Activated B cell treated with CpG ODN at 0.5 μM for 24 hours (primary cell): Measurements from ENCODE around the gene RGP1. TPM values are rescaled to one million over a fixed set of nuclear protein-coding genes. Genes with fewer than 3 reads are reported as not detected.

Source experiments
- ATAC-seq: fragments of 200-7000 bp; cut with Tn5 transposase; one replicate; pipeline ENCODE4 v1.10.0; 2021; ENCODE audit warnings: low read depth, mild to moderate bottlenecking, moderate library complexity
- CTCF ChIA-PET: fragments of 350-600 bp; sonication (Branson Sonifier 250); formaldehyde crosslinking; loops from one replicate; lab custom pipeline; 2021; ENCODE audit warnings: antibody characterized with exemption; lab: Charles Lee
- POLR2A ChIA-PET: fragments of 350-600 bp; sonication (Branson Sonifier 250); formaldehyde crosslinking; loops from one replicate; lab custom pipeline; 2021; ENCODE audit warnings: antibody characterized with exemption; lab: Charles Lee
- DNase-seq: peaks from one replicate; pipeline ENCODE4 v3.0.0; 2022
- H3K27ac Mint-ChIP-seq: one replicate; pipeline ENCODE4 v1.8.0; 2020; ENCODE audit warnings: mixed read lengths
- H3K27me3 Mint-ChIP-seq: one replicate; pipeline ENCODE4 v1.8.0; 2021; ENCODE audit warnings: mixed read lengths
- H3K36me3 Mint-ChIP-seq: one replicate; pipeline ENCODE4 v1.8.0; 2021; ENCODE audit warnings: low read depth, mixed read lengths
- H3K4me1 Mint-ChIP-seq: one replicate; pipeline ENCODE4 v1.8.0; 2021; ENCODE audit warnings: mixed read lengths
- H3K4me3 Mint-ChIP-seq: one replicate; pipeline ENCODE4 v1.8.0; 2020; ENCODE audit warnings: mild to moderate bottlenecking, mixed read lengths
- H3K9me3 Mint-ChIP-seq: one replicate; pipeline ENCODE4 v1.8.0; 2020; ENCODE audit warnings: mixed read lengths
- CTCF ChIP-seq: fragments of 200-600 bp; IDR thresholded peaks from one replicate; pipeline ENCODE4 v1.8.0; 2022; ENCODE audit warnings: antibody characterized with exemption, mild to moderate bottlenecking
- intact Hi-C: fragments of 100-400 bp; cut with micrococcal nuclease; formaldehyde crosslinking; loops from one replicate; pipeline ENCODE4 v1.15.1; 2024
- total RNA-seq: library from RNA; stranded (reverse); gene quantifications from 2 replicates; pipeline ENCODE4 v1.2.3, GENCODE V29; 2022

RGP1 gene
- total RNA-seq, 1 donor from 2014 or later = 25.4 TPM

- CTCF ChIA-PET = interaction anchor here (0.9 to 2.7 kb wide), 3 partner anchors 33 to 89 kb away, joined by 4 to 28 read pairs (median 5); no protein-coding TSS in a partner anchor
Observed at GRCh38 chr9:35793461-35793860, 44.4 kb downstream of the RGP1 start.

GRCh38 chr9:35795695-35796094, 46.6 kb downstream of the RGP1 start:
- Mint-ChIP-seq H3K4me3 (no peak overlapping the region), H3K9me3 (no peaks in the 10 kb centered on the region), H3K36me3 (peaks cover 8% of the 10 kb centered on the region), H3K4me1 (peaks cover 4% of the 10 kb centered on the region), H3K27ac (no peak overlapping the region), H3K27me3 (peaks cover under 1% of the 10 kb centered on the region)
- TF ChIP-seq CTCF = no peak
- POLR2A ChIA-PET = interaction anchor here (0.5 kb wide), 1 partner anchor 1124 kb away, joined by 3 read pairs; no protein-coding TSS in a partner anchor
- no peak for ATAC-seq
- intact Hi-C loops = no loop called here
- no peak for DNase-seq
- CTCF ChIA-PET = interaction anchor here (1.4 to 2.6 kb wide), 2 partner anchors 31 to 87 kb away, joined by 7 read pairs; no protein-coding TSS in a partner anchor

More at GRCh38 chr9:35793461-35793860, 44.4 kb downstream of the RGP1 start:
- H3K4me1 Mint-ChIP-seq = peaks cover 10% of the 10 kb centered on the region
- POLR2A ChIA-PET = interaction anchor here (0.7 kb wide), 1 partner anchor 36 kb away, joined by 3 read pairs; no protein-coding TSS in a partner anchor
- H3K9me3 Mint-ChIP-seq = no peaks in the 10 kb centered on the region
- TF ChIP-seq CTCF = no peak
- peaks cover 5% of the 10 kb centered on the region for H3K27me3 Mint-ChIP-seq
- H3K27ac Mint-ChIP-seq = no peak overlapping the region
- ATAC-seq = no peak
- no peak overlapping the region for H3K4me3 Mint-ChIP-seq
- peaks cover 8% of the 10 kb centered on the region for H3K36me3 Mint-ChIP-seq
- no peak for DNase-seq
- intact Hi-C loops = no loop called here

- intact Hi-C loops = no loop called here
- no peaks in the 10 kb centered on the region for H3K4me1 Mint-ChIP-seq
- H3K27me3 Mint-ChIP-seq = no peaks in the 10 kb centered on the region
- H3K9me3 Mint-ChIP-seq = no peaks in the 10 kb centered on the region
- no peak for DNase-seq
- TF ChIP-seq CTCF = no peak
- CTCF ChIA-PET = interaction anchor here (1.4 to 2.6 kb wide), 2 partner anchors 29 to 85 kb away, joined by 7 read pairs; no protein-coding TSS in a partner anchor
- H3K4me3 Mint-ChIP-seq = no peak overlapping the region
- POLR2A ChIA-PET = no interaction called here
- no peak overlapping the region for H3K27ac Mint-ChIP-seq
- H3K36me3 Mint-ChIP-seq = peaks cover 23% of the 10 kb centered on the region
- ATAC-seq = no peak
Observed at GRCh38 chr9:35797311-35798109, 48.4 kb downstream of the RGP1 start.

GRCh38 chr9:35798658-35799374, 49.7 kb downstream of the RGP1 start:
- peaks cover 30% of the 10 kb centered on the region for H3K36me3 Mint-ChIP-seq
- H3K4me3 Mint-ChIP-seq = no peak overlapping the region
- no peak for DNase-seq
- ChIA-PET POLR2A (interaction anchor here (0.5 kb wide), 1 partner anchor 112 kb away, joined by 10 read pairs; no protein-coding TSS in a partner anchor), CTCF (interaction anchor here (1.3 kb wide), 1 partner anchor 83 kb away, joined by 4 read pairs; no protein-coding TSS in a partner anchor)
- no peaks in the 10 kb centered on the region for H3K4me1 Mint-ChIP-seq
- intact Hi-C loops = no loop called here
- ATAC-seq = no peak
- H3K27me3 Mint-ChIP-seq = no peaks in the 10 kb centered on the region
- no peaks in the 10 kb centered on the region for H3K9me3 Mint-ChIP-seq
- TF ChIP-seq CTCF = no peak
- no peak overlapping the region for H3K27ac Mint-ChIP-seq
